ENCODE results near the gene CEP57L1.

DNA sequence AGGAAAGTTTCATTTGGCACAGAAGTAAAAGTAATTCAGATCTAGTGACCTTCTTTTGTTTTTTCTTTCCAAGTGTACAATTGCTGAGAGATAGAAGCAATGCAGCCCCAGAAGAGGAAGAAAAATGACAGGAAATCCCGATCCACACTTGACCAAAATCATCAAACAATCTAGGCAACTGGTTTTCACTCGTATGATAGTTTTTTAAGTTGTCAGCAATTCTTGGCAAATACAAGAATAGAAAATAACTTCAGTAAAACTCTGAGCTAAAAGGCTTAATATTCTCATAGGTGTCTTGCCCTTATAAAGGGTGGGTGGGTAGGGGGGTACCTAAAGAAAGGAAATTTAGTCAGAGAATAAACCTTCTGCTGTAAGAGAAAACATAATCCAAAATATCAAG is 36.7 kb upstream of the CEP57L1 start:
- TF ChIP-seq, protein P1, sequence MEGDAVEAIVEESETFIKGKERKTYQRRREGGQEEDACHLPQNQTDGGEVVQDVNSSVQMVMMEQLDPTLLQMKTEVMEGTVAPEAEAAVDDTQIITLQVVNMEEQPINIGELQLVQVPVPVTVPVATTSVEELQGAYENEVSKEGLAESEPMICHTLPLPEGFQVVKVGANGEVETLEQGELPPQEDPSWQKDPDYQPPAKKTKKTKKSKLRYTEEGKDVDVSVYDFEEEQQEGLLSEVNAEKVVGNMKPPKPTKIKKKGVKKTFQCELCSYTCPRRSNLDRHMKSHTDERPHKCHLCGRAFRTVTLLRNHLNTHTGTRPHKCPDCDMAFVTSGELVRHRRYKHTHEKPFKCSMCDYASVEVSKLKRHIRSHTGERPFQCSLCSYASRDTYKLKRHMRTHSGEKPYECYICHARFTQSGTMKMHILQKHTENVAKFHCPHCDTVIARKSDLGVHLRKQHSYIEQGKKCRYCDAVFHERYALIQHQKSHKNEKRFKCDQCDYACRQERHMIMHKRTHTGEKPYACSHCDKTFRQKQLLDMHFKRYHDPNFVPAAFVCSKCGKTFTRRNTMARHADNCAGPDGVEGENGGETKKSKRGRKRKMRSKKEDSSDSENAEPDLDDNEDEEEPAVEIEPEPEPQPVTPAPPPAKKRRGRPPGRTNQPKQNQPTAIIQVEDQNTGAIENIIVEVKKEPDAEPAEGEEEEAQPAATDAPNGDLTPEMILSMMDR (IDR thresholded peaks at IDR 0.05), result no peak
- no peak for TF ChIP-seq POLR2A (IDR thresholded peaks at IDR 0.05)
- no peak for TF ChIP-seq POLR2AphosphoS5 (IDR thresholded peaks at IDR 0.05; ENCODE audit: insufficient read depth in 1 of 2, low read depth in 1 of 2)
